ENCODE measurements around the gene UPK1A. TPM values are rescaled to one million over a fixed set of nuclear protein-coding genes. Genes with fewer than 3 reads are reported as not detected.

Gene UPK1A
- total and polyA plus RNA-seq, 2 donors (not counting 3 experiments of a cell fraction or from before 2014, with no cell fraction given): not detected

DNA sequence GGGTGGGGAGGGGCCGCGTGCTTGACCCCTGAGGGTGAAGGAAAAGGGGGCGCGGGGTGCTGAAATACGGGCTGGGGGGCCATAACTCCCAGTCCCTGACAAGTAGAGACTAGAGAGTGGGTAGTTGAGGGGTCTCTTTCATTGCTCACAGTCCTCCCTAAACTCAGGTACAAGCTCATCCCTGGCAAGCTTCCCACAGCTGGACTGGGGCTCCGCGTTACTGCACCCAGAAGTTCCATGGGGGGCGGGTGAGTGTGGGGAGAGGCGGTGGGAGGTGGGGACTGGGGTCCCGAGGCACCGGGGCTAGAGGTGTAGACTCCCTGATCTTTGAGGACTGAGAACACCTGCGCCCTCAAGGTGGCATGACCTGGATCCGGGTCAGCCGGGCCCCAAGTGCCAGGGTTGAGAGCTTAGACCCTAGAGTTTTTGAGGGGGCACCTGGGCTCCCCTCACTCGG, 23.5 kb upstream of the UPK1A start:
- Histone ChIP-seq H3K4me3 (replicated peaks in 1 of 3; ENCODE audit: insufficient read depth in 1 of 3, low read depth in 1 of 3, low read length in 3 of 3) (peak overlapping the region; percentile 50 to 66 (median 55)), H3K9ac (replicated peaks; ENCODE audit: extremely low read depth, insufficient read depth, low read length) (peak overlapping the region; percentile 29), H4K20me1 (replicated peaks; ENCODE audit: control insufficient read depth, extremely low read depth, insufficient read depth, low read length) (no peaks in the 10 kb centered on the region), H3K79me2 (ENCODE audit: control insufficient read depth, insufficient read depth, low read length) (no peaks in the 10 kb centered on the region), H2AFZ (ENCODE audit: low read depth, low read length) (peak overlapping the region; percentile 94), H3K36me3 (ENCODE audit: control insufficient read depth in 2 of 2, extremely low read depth in 1 of 2, insufficient read depth in 2 of 2, low read length in 2 of 2) (peaks cover 0 to 3% of the 10 kb centered on the region in 2 experiments), H3K27ac (ENCODE audit: insufficient read depth, low read depth, low read length) (peak overlapping the region; percentile 24), H3K9me1 (replicated peaks; ENCODE audit: control insufficient read depth, extremely low read depth, insufficient read depth, low read length) (no peaks in the 10 kb centered on the region), H3K27me3 (ENCODE audit: control insufficient read depth in 2 of 2, insufficient read depth in 2 of 2, low read length in 2 of 2) (no peaks in the 10 kb centered on the region), H3K4me1 (ENCODE audit: control insufficient read depth, extremely low read depth, insufficient read depth, low read length) (peaks cover 18% of the 10 kb centered on the region), H3K9me3 (replicated peaks; ENCODE audit: control insufficient read depth, insufficient read depth, low read length) (no peaks in the 10 kb centered on the region), H3K4me2 (ENCODE audit: insufficient read depth, low read length) (peak overlapping the region; percentile 82)
- intact Hi-C loops (cut with micrococcal nuclease): no loop called here
- FAIRE-seq: no peak
- ChIA-PET CTCF (interaction anchor here (1.5 kb wide), 1 partner anchor 26 kb away, joined by 4 read pairs; no protein-coding TSS in a partner anchor), POLR2A (no interaction called here)
- TF ChIP-seq GATA2 (IDR thresholded peaks at IDR 0.05; ENCODE audit: insufficient read depth, insufficient read length, low read depth, low read length) (no peak), EZH2 (IDR thresholded peaks at IDR 0.05; ENCODE audit: borderline replicate concordance, low read depth, low read length, severe bottlenecking) (no peak), POLR2AphosphoS5 (IDR thresholded peaks at IDR 0.05; ENCODE audit: insufficient read depth, low read depth, low read length) (no peak), JUN (IDR thresholded peaks at IDR 0.05; ENCODE audit: borderline replicate concordance, insufficient read depth, insufficient read length, low read depth) (no peak), MYC (IDR thresholded peaks at IDR 0.05; ENCODE audit: low read depth, low read length) (no peak), FOS (IDR thresholded peaks at IDR 0.05; ENCODE audit: borderline replicate concordance, insufficient read depth, low read length) (no peak), POLR2A (IDR thresholded peaks at IDR 0.05; ENCODE audit: low read depth, low read length) (no peak)
- TF ChIP-seq, protein P1, sequence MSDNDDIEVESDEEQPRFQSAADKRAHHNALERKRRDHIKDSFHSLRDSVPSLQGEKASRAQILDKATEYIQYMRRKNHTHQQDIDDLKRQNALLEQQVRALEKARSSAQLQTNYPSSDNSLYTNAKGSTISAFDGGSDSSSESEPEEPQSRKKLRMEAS (IDR thresholded peaks at IDR 0.05; ENCODE audit: insufficient read depth, insufficient read length): no peak
- TF ChIP-seq, protein P2, sequence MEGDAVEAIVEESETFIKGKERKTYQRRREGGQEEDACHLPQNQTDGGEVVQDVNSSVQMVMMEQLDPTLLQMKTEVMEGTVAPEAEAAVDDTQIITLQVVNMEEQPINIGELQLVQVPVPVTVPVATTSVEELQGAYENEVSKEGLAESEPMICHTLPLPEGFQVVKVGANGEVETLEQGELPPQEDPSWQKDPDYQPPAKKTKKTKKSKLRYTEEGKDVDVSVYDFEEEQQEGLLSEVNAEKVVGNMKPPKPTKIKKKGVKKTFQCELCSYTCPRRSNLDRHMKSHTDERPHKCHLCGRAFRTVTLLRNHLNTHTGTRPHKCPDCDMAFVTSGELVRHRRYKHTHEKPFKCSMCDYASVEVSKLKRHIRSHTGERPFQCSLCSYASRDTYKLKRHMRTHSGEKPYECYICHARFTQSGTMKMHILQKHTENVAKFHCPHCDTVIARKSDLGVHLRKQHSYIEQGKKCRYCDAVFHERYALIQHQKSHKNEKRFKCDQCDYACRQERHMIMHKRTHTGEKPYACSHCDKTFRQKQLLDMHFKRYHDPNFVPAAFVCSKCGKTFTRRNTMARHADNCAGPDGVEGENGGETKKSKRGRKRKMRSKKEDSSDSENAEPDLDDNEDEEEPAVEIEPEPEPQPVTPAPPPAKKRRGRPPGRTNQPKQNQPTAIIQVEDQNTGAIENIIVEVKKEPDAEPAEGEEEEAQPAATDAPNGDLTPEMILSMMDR (IDR thresholded peaks at IDR 0.05; ENCODE audit: extremely low read depth in 1 of 2, insufficient read depth in 1 of 2, low read depth in 1 of 2, low read length in 2 of 2): no peak
- no peak for DNase-seq (ENCODE audit: low read depth, low spot score)
- dilution Hi-C loops (cut with MboI; ENCODE audit: extremely low pct_ligation_motif_present, low sequenced_read_pairs): no loop called here
- BruUV-seq (replicated peaks): TSS peak; percentile 50
